Natural killer cell (primary cell): ENCODE results near the gene GEMIN8. TPM values are rescaled to one million over a fixed set of nuclear protein-coding genes. Genes with fewer than 3 reads are reported as not detected.

ENCODE experiments used
- ATAC-seq, 3 donors: fragments of 150-1000 bp in 2 of 3; fragments of 200-7000 bp in 1 of 3; cut with Tn5 transposase; 1 replicate in 1 of 3; 2 replicates in 2 of 3; pipeline ENCODE4 v1.10.0; 2021; ENCODE audit warnings: mild to moderate bottlenecking in 2 of 3, moderate library complexity in 2 of 3
- DNase-seq, 2 donors: peaks; one replicate each; pipeline versions ENCODE4 v3.0.0 to v3.0.0-alpha.2; 2013 to 2021; ENCODE audit warnings: mixed read lengths in 1 of 2
- H3K27ac ChIP-seq: one replicate; pipeline ENCODE4 v1.5.1; 2013; ENCODE audit warnings: mild to moderate bottlenecking, low read length
- H3K27me3 ChIP-seq: one replicate; pipeline ENCODE4 v1.6.1; 2013; ENCODE audit warnings: low read length; ENCODE audit not compliant: control insufficient read depth, insufficient read depth
- H3K36me3 ChIP-seq: one replicate; pipeline ENCODE4 v1.6.1; 2013; ENCODE audit warnings: low read length; ENCODE audit not compliant: control insufficient read depth, insufficient read depth
- H3K4me1 ChIP-seq: one replicate; pipeline ENCODE4 v1.6.1; 2013; ENCODE audit warnings: low read length; ENCODE audit not compliant: control insufficient read depth, insufficient read depth
- H3K4me3 ChIP-seq: one replicate; pipeline ENCODE4 v1.5.1; 2013; ENCODE audit warnings: low read length
- H3K9me3 ChIP-seq: one replicate; pipeline ENCODE4 v1.6.1; 2013; ENCODE audit warnings: low read length; ENCODE audit not compliant: control insufficient read depth, insufficient read depth
- H3K27ac Mint-ChIP-seq, 2 donors: one replicate each; pipeline ENCODE4 v1.8.0; 2022; ENCODE audit warnings: mild to moderate bottlenecking in 2 of 2, mixed read lengths in 2 of 2, moderate library complexity in 1 of 2
- H3K27me3 Mint-ChIP-seq, 2 donors: one replicate each; pipeline ENCODE4 v1.8.0; 2022; ENCODE audit warnings: low read depth in 2 of 2, mixed read lengths in 2 of 2
- H3K36me3 Mint-ChIP-seq: one replicate; pipeline ENCODE4 v1.8.0; 2022; ENCODE audit warnings: mixed read lengths
- H3K4me1 Mint-ChIP-seq, 2 donors: one replicate each; pipeline ENCODE4 v1.8.0; 2022; ENCODE audit warnings: mixed read lengths in 2 of 2
- H3K4me3 Mint-ChIP-seq: one replicate; pipeline ENCODE4 v1.8.0; 2022; ENCODE audit warnings: mild to moderate bottlenecking, moderate library complexity, mixed read lengths
- H3K9me3 Mint-ChIP-seq, 2 donors: one replicate each; pipeline ENCODE4 v1.8.0; 2022; ENCODE audit warnings: mixed read lengths in 2 of 2
- WGBS: methylation state at CpG from one replicate; pipeline ENCODE4 v1.1.7; 2013; ENCODE audit warnings: missing lambda C conversion rate; ENCODE audit not compliant: insufficient coverage; 5-methylcytosine and 5-hydroxymethylcytosine counted together
- intact Hi-C: fragments of 100-400 bp; cut with micrococcal nuclease; formaldehyde crosslinking; loops from one replicate; pipeline ENCODE4 v1.14.2; 2022
- total RNA-seq, 4 donors: library from RNA; stranded (reverse); fragments of 120-200 nt in 1 of 4; gene quantifications; one replicate each; pipeline versions ENCODE4 v1.2.3 to v1.2.4, GENCODE V29; 2013 to 2022
- TF ChIP-seq, protein P1 (sequence below): fragments of 200-600 bp; IDR thresholded peaks from one replicate; pipeline ENCODE4 v1.8.0; 2022; ENCODE audit warnings: antibody characterized with exemption

Gene GEMIN8
- total RNA-seq, 3 donors from 2014 or later (not counting 1 experiment from before 2014, with no cell fraction given): 8.8 to 13.4 (median 9.7) TPM

DNA sequence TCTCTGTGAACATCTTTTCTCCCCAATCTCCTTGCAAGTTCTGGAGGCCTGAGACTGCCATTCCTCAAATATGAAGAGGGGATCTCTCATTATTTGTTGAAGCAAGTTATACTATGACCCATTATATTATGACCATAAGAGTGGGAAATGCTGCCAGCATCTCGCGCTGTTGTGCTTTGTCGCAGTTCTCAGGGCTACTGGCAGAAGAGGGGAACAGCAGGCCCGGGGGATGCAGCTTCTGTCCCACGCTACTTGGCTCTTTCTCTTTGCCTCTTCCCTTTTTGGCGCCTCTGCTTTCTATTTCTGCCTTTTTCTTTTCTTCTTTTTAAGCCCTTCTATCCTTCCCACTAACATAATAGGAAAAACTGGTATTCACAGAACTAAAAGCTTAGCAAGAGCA, 64.2 kb downstream of the GEMIN8 start:
- WGBS: 97% methylated on average over 6 of the region's 6 CpGs
- no peaks in the 10 kb centered on the region for H3K9me3 Mint-ChIP-seq
- TF ChIP-seq, protein P1, sequence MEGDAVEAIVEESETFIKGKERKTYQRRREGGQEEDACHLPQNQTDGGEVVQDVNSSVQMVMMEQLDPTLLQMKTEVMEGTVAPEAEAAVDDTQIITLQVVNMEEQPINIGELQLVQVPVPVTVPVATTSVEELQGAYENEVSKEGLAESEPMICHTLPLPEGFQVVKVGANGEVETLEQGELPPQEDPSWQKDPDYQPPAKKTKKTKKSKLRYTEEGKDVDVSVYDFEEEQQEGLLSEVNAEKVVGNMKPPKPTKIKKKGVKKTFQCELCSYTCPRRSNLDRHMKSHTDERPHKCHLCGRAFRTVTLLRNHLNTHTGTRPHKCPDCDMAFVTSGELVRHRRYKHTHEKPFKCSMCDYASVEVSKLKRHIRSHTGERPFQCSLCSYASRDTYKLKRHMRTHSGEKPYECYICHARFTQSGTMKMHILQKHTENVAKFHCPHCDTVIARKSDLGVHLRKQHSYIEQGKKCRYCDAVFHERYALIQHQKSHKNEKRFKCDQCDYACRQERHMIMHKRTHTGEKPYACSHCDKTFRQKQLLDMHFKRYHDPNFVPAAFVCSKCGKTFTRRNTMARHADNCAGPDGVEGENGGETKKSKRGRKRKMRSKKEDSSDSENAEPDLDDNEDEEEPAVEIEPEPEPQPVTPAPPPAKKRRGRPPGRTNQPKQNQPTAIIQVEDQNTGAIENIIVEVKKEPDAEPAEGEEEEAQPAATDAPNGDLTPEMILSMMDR: no peak
- DNase-seq (no peak), ATAC-seq (no peak)
- no peak overlapping the region for H3K27ac Mint-ChIP-seq
- Histone ChIP-seq H3K36me3 (no peaks in the 10 kb centered on the region), H3K4me3 (no peak overlapping the region), H3K4me1 (no peaks in the 10 kb centered on the region), H3K27me3 (no peaks in the 10 kb centered on the region), H3K27ac (no peak overlapping the region), H3K9me3 (no peaks in the 10 kb centered on the region)
- intact Hi-C loops: no loop called here
- no peaks in the 10 kb centered on the region for H3K36me3 Mint-ChIP-seq
- no peak overlapping the region for H3K4me3 Mint-ChIP-seq
- no peaks in the 10 kb centered on the region for H3K4me1 Mint-ChIP-seq
- H3K27me3 Mint-ChIP-seq: peaks cover 3 to 15% of the 10 kb centered on the region in 2 donors

DNA sequence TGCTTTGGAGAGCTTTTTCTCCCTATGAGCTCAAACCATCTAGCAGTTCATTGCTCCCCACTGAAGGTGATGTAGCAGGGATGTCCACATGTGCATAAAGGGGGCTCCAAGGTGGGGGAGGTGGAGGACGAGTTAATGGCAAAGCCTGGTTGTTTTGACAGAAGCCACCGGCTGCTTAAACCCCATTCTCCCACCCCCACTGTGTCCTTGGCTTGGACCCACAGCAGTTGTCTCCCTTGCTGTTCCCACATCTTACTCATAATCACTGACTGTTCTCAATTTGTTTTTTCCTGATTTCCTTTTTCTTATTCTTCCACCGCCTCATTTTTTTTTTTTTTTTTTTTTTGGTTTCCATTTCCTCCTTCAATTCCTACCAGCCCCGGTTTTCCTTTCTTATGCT, 72.7 kb downstream of the GEMIN8 start:
- Mint-ChIP-seq H3K36me3 (no peaks in the 10 kb centered on the region), H3K27me3 (peaks cover 3 to 19% of the 10 kb centered on the region in 2 donors), H3K4me3 (no peak overlapping the region), H3K4me1 (no peaks in the 10 kb centered on the region), H3K27ac (no peak overlapping the region), H3K9me3 (no peaks in the 10 kb centered on the region)
- ATAC-seq (no peak), DNase-seq (no peak)
- intact Hi-C loops: no loop called here
- H3K27ac ChIP-seq: no peak overlapping the region
- H3K4me3 ChIP-seq: no peak overlapping the region
- WGBS: 89% methylated on average over 3 of the region's 4 CpGs
- H3K36me3 ChIP-seq: no peaks in the 10 kb centered on the region
- TF ChIP-seq, protein P1: no peak
- no peaks in the 10 kb centered on the region for H3K27me3 ChIP-seq
- H3K9me3 ChIP-seq: no peaks in the 10 kb centered on the region
- H3K4me1 ChIP-seq: no peaks in the 10 kb centered on the region

Other genes with a start within 250 kb of the GEMIN8 start
- gene GPM6B, start 212.8 kb downstream of the GEMIN8 start, total RNA-seq: not detected